OCI-LY3 (cell line): Measurements from ENCODE around the gene PRRC1.

Source experiments
- H2AFZ ChIP-seq: fragments of 200-600, 300-600 bp; shearing (Covaris generic); 2 replicates; pipeline ENCODE4 v1.6.0; 2014; ENCODE audit warnings: antibody characterized with exemption, low read depth, low read length
- H3K27ac ChIP-seq: fragments of 200-600, 300-600 bp; sonication (generic); 2 replicates; pipeline ENCODE4 v1.5.1; 2014; ENCODE audit warnings: mild to moderate bottlenecking, low read length, moderate library complexity, mixed read lengths
- H3K27me3 ChIP-seq: fragments of 200-600, 300-600 bp; sonication (generic); 2 replicates; pipeline ENCODE4 v1.6.1; 2014; ENCODE audit warnings: low read depth, low read length, mixed read lengths
- H3K36me3 ChIP-seq: fragments of 200-600, 300-600 bp; sonication (generic); replicated peaks from 2 replicates; pipeline ENCODE3; 2014; ENCODE audit warnings: low read depth, low read length, mixed read lengths
- H3K4me1 ChIP-seq: fragments of 300-600, 200-600 bp; sonication (generic); 2 replicates; pipeline ENCODE4 v1.6.1; 2014; ENCODE audit warnings: low read length, mixed read lengths
- H3K4me2 ChIP-seq: fragments of 200-600, 300-600 bp; sonication (generic); 2 replicates; pipeline ENCODE4 v1.6.1; 2014; ENCODE audit warnings: low read length, mixed read lengths
- H3K4me3 ChIP-seq: fragments of 300-600, 200-600 bp; sonication (generic); 2 replicates; pipeline ENCODE4 v1.5.1; 2014; ENCODE audit warnings: antibody characterized with exemption, mild to moderate bottlenecking, low read length, moderate library complexity
- H3K79me2 ChIP-seq: fragments of 300-600, 200-600 bp; shearing (Covaris generic); 2 replicates; pipeline ENCODE4 v1.6.1; 2014; ENCODE audit warnings: mild to moderate bottlenecking, low read length, mixed read lengths
- H3K9ac ChIP-seq: fragments of 300-600, 200-600 bp; shearing (Covaris generic); 2 replicates; pipeline ENCODE4 v1.6.0; 2014; ENCODE audit warnings: mild to moderate bottlenecking, low read length, moderate library complexity
- H3K9me3 ChIP-seq: fragments of 200-600, 300-600 bp; shearing (Covaris generic); 2 replicates; pipeline ENCODE4 v1.6.1; 2014; ENCODE audit warnings: low read length, mixed read lengths; ENCODE audit not compliant: insufficient read depth
- H4K20me1 ChIP-seq: fragments of 200-600, 300-600 bp; sonication (generic); 2 replicates; pipeline ENCODE4 v1.6.1; 2016; ENCODE audit warnings: low read length, mixed read lengths; ENCODE audit not compliant: insufficient read depth
- CTCF ChIP-seq: fragments of 200-600, 300-600 bp; sonication (generic); IDR thresholded peaks from 2 replicates; pipeline ENCODE4 v1.5.1; 2014; ENCODE audit warnings: antibody characterized with exemption, low read length, low read depth
- EZH2phosphoT487 ChIP-seq: fragments of 200-600 bp; shearing (Covaris generic); IDR thresholded peaks from 2 replicates; pipeline ENCODE4 v1.6.1; 2018; ENCODE audit warnings: antibody characterized with exemption, mixed run types, low read depth

PRRC1 gene

GRCh38 chr5:127574852-127575679, 57.6 kb downstream of the PRRC1 start:
- no peaks in the 10 kb centered on the region for H3K79me2 ChIP-seq
- TF ChIP-seq CTCF = no peak
- no peak for TF ChIP-seq EZH2phosphoT487
- no peak overlapping the region for H2AFZ ChIP-seq
- no peak overlapping the region for H3K4me3 ChIP-seq
- no peak overlapping the region for H3K4me2 ChIP-seq
- no peaks in the 10 kb centered on the region for H3K9me3 ChIP-seq
- H3K9ac ChIP-seq = no peak overlapping the region
- H3K27ac ChIP-seq = no peak overlapping the region
- H3K27me3 ChIP-seq = no peaks in the 10 kb centered on the region
- H4K20me1 ChIP-seq = no peaks in the 10 kb centered on the region
- H3K36me3 ChIP-seq = no peaks in the 10 kb centered on the region
- peaks cover 34% of the 10 kb centered on the region for H3K4me1 ChIP-seq

- Histone ChIP-seq H3K79me2 (no peaks in the 10 kb centered on the region), H3K36me3 (no peaks in the 10 kb centered on the region), H3K4me3 (no peak overlapping the region), H3K27me3 (no peaks in the 10 kb centered on the region), H3K27ac (no peak overlapping the region), H3K4me2 (no peak overlapping the region), H3K9me3 (no peaks in the 10 kb centered on the region), H4K20me1 (no peaks in the 10 kb centered on the region), H2AFZ (no peak overlapping the region), H3K9ac (no peak overlapping the region), H3K4me1 (peaks cover 21% of the 10 kb centered on the region)
- TF ChIP-seq EZH2phosphoT487 = no peak
- no peak for TF ChIP-seq CTCF
These were observed 60.0 kb downstream of the PRRC1 start for GRCh38 chr5:127577458-127577857.

- H3K27me3 ChIP-seq = no peaks in the 10 kb centered on the region
- H3K79me2 ChIP-seq = no peaks in the 10 kb centered on the region
- H3K4me3 ChIP-seq = no peak overlapping the region
- no peak for TF ChIP-seq EZH2phosphoT487
- no peak for TF ChIP-seq CTCF
- H3K4me2 ChIP-seq = no peak overlapping the region
- no peaks in the 10 kb centered on the region for H3K9me3 ChIP-seq
- H3K27ac ChIP-seq = no peak overlapping the region
- H2AFZ ChIP-seq = no peak overlapping the region
- no peaks in the 10 kb centered on the region for H4K20me1 ChIP-seq
- H3K36me3 ChIP-seq = no peaks in the 10 kb centered on the region
- H3K4me1 ChIP-seq = peaks cover 23% of the 10 kb centered on the region
- H3K9ac ChIP-seq = no peak overlapping the region
These were observed 63.3 kb downstream of the PRRC1 start for GRCh38 chr5:127580731-127581130.

GRCh38 chr5:127581450-127581849, 64.0 kb downstream of the PRRC1 start:
- Histone ChIP-seq H3K27me3 (no peaks in the 10 kb centered on the region), H3K4me2 (no peak overlapping the region)
- TF ChIP-seq EZH2phosphoT487 (no peak), CTCF (no peak)

More at GRCh38 chr5:127581450-127581849, 64.0 kb downstream of the PRRC1 start:
- peaks cover 30% of the 10 kb centered on the region for H3K4me1 ChIP-seq
- H3K36me3 ChIP-seq = no peaks in the 10 kb centered on the region
- H4K20me1 ChIP-seq = no peaks in the 10 kb centered on the region
- no peak overlapping the region for H2AFZ ChIP-seq
- no peak overlapping the region for H3K9ac ChIP-seq
- H3K79me2 ChIP-seq = no peaks in the 10 kb centered on the region
- H3K27ac ChIP-seq = no peak overlapping the region
- no peaks in the 10 kb centered on the region for H3K9me3 ChIP-seq
- H3K4me3 ChIP-seq = no peak overlapping the region
